ENCODE measurements around the gene TMPRSS9. TPM values are rescaled to one million over a fixed set of nuclear protein-coding genes. Genes with fewer than 3 reads are reported as not detected.
A peak's percentile ranks its signal among the peaks of the same experiment; 100 is the strongest.

Gene TMPRSS9
- total RNA-seq, 1 experiment from 2014 or later = not detected

GRCh38 chr19:2315818-2316353 lies 44.2 kb upstream of the TMPRSS9 start:
- intact Hi-C loops (cut with micrococcal nuclease; ENCODE audit: unreplicated experiment) = no loop called here
- no peaks in the 10 kb centered on the region for H3K4me1 Mint-ChIP-seq (ENCODE audit: low read depth, unreplicated experiment)
- CTCF ChIA-PET = interaction anchor here (0.6 to 1.3 kb wide), 2 partner anchors 80 to 303 kb away, joined by 3 to 4 read pairs; no protein-coding TSS in a partner anchor
- H3K27ac Mint-ChIP-seq (ENCODE audit: unreplicated experiment) = no peak overlapping the region
- peak; percentile 41 for TF ChIP-seq CTCF (IDR thresholded peaks at IDR 0.05; ENCODE audit: unreplicated experiment)
- no peaks in the 10 kb centered on the region for H3K36me3 Mint-ChIP-seq (ENCODE audit: insufficient read depth, unreplicated experiment)
- H3K27me3 Mint-ChIP-seq (ENCODE audit: unreplicated experiment) = peaks cover 1% of the 10 kb centered on the region
- DNase-seq = peak; percentile 65
- H3K9me3 Mint-ChIP-seq (ENCODE audit: low read depth, unreplicated experiment) = peaks cover 3% of the 10 kb centered on the region
- no peak overlapping the region for H3K4me3 Mint-ChIP-seq (ENCODE audit: low read depth, unreplicated experiment)
- BruUV-seq (replicated peaks) = no TSS peak

- intact Hi-C loops (cut with micrococcal nuclease; ENCODE audit: unreplicated experiment) = no loop called here
- Mint-ChIP-seq H3K27ac (ENCODE audit: unreplicated experiment) (no peak overlapping the region), H3K4me3 (ENCODE audit: low read depth, unreplicated experiment) (no peak overlapping the region), H3K27me3 (ENCODE audit: unreplicated experiment) (no peaks in the 10 kb centered on the region), H3K9me3 (ENCODE audit: low read depth, unreplicated experiment) (peaks cover 3% of the 10 kb centered on the region), H3K36me3 (ENCODE audit: insufficient read depth, unreplicated experiment) (no peaks in the 10 kb centered on the region), H3K4me1 (ENCODE audit: low read depth, unreplicated experiment) (no peaks in the 10 kb centered on the region)
- BruUV-seq (replicated peaks) = no TSS peak
- TF ChIP-seq CTCF (IDR thresholded peaks at IDR 0.05; ENCODE audit: unreplicated experiment) = no peak
- DNase-seq = no peak
- CTCF ChIA-PET = no interaction called here
These were observed 42.8 kb upstream of the TMPRSS9 start for GRCh38 chr19:2317300-2317699.

GRCh38 chr19:2317756-2318155 lies 42.3 kb upstream of the TMPRSS9 start:
- CTCF ChIA-PET = no interaction called here
- intact Hi-C loops (cut with micrococcal nuclease; ENCODE audit: unreplicated experiment) = no loop called here
- Mint-ChIP-seq H3K27ac (ENCODE audit: unreplicated experiment) (no peak overlapping the region), H3K27me3 (ENCODE audit: unreplicated experiment) (no peaks in the 10 kb centered on the region), H3K4me1 (ENCODE audit: low read depth, unreplicated experiment) (no peaks in the 10 kb centered on the region), H3K9me3 (ENCODE audit: low read depth, unreplicated experiment) (peaks cover 3% of the 10 kb centered on the region), H3K4me3 (ENCODE audit: low read depth, unreplicated experiment) (no peak overlapping the region), H3K36me3 (ENCODE audit: insufficient read depth, unreplicated experiment) (peaks cover under 1% of the 10 kb centered on the region)
- no TSS peak for BruUV-seq (replicated peaks)
- no peak for DNase-seq
- no peak for TF ChIP-seq CTCF (IDR thresholded peaks at IDR 0.05; ENCODE audit: unreplicated experiment)

GRCh38 chr19:2318923-2319322 lies 41.1 kb upstream of the TMPRSS9 start:
- Mint-ChIP-seq H3K4me1 (ENCODE audit: low read depth, unreplicated experiment) (no peaks in the 10 kb centered on the region), H3K9me3 (ENCODE audit: low read depth, unreplicated experiment) (peaks cover 3% of the 10 kb centered on the region), H3K27me3 (ENCODE audit: unreplicated experiment) (no peaks in the 10 kb centered on the region), H3K27ac (ENCODE audit: unreplicated experiment) (no peak overlapping the region), H3K4me3 (ENCODE audit: low read depth, unreplicated experiment) (no peak overlapping the region), H3K36me3 (ENCODE audit: insufficient read depth, unreplicated experiment) (peaks cover 9% of the 10 kb centered on the region)
- CTCF ChIA-PET = no interaction called here
- no peak for TF ChIP-seq CTCF (IDR thresholded peaks at IDR 0.05; ENCODE audit: unreplicated experiment)
- no TSS peak for BruUV-seq (replicated peaks)
- intact Hi-C loops (cut with micrococcal nuclease; ENCODE audit: unreplicated experiment) = no loop called here
- no peak for DNase-seq
